Caki2 (cell line): ENCODE data around the gene OR2J2. TPM values are rescaled to one million over a fixed set of nuclear protein-coding genes. Genes with fewer than 3 reads are reported as not detected.
"Not testable (repeated sequence)": the region's sequence is repeated elsewhere in the genome, so short reads cannot be mapped to it uniquely, and the experiment has no call there.

Experiments
- DNase-seq: peaks from one replicate; pipeline ENCODE4 v3.0.0-alpha.2; 2015; ENCODE audit warnings: low read depth
- in situ Hi-C: cut with HindIII; loops from 2 replicates; pipeline ENCODE4 v1.10.0; 2016; ENCODE audit warnings: low sequenced_read_pairs, low pct_unique_long_range_greater_than_20kb, mixed read lengths
- total RNA-seq: library from RNA; depleted of rRNA; stranded (reverse); fragments of >200 nt; shearing (Covaris generic); gene quantifications from 2 replicates; pipeline ENCODE4 v1.2.3, GENCODE V29; 2014; ENCODE audit warnings: low replicate concordance; rRNA removed

The OR2J2 gene
- total RNA-seq, 1 experiment from 2014 or later, result not detected

DNA sequence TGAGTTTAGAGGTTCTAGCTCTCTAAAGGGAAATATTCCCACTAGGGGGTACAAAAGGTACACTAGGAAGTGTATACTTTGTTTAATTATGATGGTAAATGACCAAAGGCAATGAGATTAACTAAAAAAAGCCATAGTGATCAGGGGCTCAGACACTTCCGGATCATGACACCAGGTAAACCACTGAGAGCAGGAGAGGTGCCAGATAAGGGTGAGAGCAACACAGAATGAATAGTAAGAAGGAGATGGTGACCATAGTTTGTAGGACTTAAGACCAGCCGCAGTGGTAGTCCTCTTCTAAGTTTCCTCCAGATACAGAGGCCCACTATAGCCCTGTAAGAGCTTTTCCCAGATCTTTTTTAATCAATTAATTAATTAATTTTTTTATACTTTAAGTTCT lies 40.8 kb downstream of the OR2J2 start:
- no peak for DNase-seq
- in situ Hi-C loops, result no loop called here

DNA sequence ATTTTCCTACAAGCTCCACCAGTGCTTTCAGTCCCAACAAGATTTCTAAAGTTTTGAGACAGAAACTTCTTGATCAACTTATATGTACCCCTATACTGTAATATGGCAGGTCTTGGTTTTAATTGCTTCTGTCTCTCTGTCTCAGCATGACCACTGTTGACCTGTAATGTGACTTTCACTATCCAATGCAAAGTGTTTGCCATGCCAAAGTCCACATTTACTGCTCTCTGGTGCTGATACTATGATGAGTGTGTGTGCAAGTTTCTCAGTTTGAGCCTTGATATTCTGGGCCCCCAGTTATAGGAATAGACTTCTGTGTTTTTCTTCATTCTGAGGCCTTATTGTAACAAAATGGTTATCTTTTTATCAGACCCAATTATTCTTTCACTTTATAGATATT lies 45.8 kb downstream of the OR2J2 start:
- in situ Hi-C loops, result no loop called here
- DNase-seq, result no peak

DNA sequence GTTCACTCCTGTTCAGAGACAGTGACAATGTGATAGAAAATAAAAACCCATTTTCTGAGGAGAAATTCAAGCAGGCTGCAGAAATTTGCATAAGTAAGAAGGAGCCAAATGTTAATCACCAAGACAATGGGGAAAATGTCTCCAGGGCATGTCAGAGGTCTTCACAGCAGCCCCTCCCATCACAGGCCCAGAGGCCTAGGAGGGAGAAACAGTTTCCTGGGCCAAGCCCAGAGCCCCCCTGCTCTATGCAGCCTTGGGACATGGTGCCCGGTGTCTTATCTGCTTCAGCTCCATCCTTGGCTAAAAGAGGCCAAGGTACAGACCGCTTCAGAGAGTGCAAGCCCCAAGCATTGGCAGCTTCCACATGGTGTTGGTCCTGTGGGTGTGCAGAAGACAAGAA lies 46.5 kb downstream of the OR2J2 start:
- DNase-seq, in situ Hi-C loops: not testable (repeated sequence)

DNA sequence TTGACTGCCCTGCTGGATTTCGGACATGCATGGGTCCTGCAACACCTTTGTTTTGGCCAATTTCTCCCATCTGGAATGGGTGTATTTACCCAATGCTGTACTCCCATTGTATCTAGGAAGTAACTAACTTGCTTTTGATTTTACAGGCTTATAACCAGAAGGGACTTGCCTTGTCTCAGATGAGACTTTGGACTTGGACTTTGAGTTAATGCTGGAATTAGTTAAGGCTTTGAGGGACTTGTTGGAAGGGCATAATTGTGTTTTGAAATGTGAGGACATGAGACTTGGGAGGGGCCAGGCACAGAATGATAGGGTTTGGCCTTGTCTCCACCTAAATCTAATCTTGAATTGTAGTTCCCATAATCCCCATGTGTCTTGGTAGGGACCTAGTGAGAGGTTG lies 47.3 kb downstream of the OR2J2 start:
- in situ Hi-C loops, DNase-seq: not testable (repeated sequence)

Other genes starting within 250 kb of the OR2J2 start
- gene TRIM27, start 246.9 kb upstream of the OR2J2 start, total RNA-seq, result 144 and 159 TPM in 2 replicates
- gene ZNF311, start 165.6 kb upstream of the OR2J2 start, total RNA-seq, result 4.1 and 5.9 TPM in 2 replicates
- gene OR2W1, start 125.7 kb upstream of the OR2J2 start, total RNA-seq, result not detected in 2 replicates
- gene OR2B3, start 83.6 kb upstream of the OR2J2 start, total RNA-seq, result not detected in 2 replicates
- not detected in 2 replicates for gene OR2J1, start 71.4 kb upstream of the OR2J2 start, total RNA-seq
- not detected in 2 replicates for gene OR2J3, start 62.8 kb upstream of the OR2J2 start, total RNA-seq
- gene OR14J1, start 130.8 kb downstream of the OR2J2 start, total RNA-seq, result not detected in 2 replicates
- not detected in 2 replicates for gene OR5V1, start 198.0 kb downstream of the OR2J2 start, total RNA-seq
- not detected in 2 replicates for gene OR12D3, start 204.4 kb downstream of the OR2J2 start, total RNA-seq
- gene OR12D2, start 224.7 kb downstream of the OR2J2 start, total RNA-seq, result not detected in 2 replicates
- not detected in 2 replicates for gene OR12D1, start 244.0 kb downstream of the OR2J2 start, total RNA-seq